ENCODE results near the gene PHOX2B.

PHOX2B gene

GRCh38 chr4:41748571-41749475 is at the start of gene PHOX2B:
Gene PHOX2B (minus strand): TSS chr4:41748725. CDS start chr4:41748610, 115 bp downstream.
- Mint-ChIP-seq H3K27me3 (peaks cover 92% of the 10 kb centered on the region), H3K4me1 (ENCODE audit: low read depth) (peaks cover 9% of the 10 kb centered on the region), H3K36me3 (ENCODE audit: low read depth) (peaks cover 12% of the 10 kb centered on the region), H3K4me3 (no peak within 1 kb of the TSS), H3K9me3 (no peaks in the 10 kb centered on the region), H3K27ac (no peak within 1 kb of the TSS)

GRCh38 chr4:41797260-41797659 is 48.7 kb upstream of the PHOX2B start:
- Mint-ChIP-seq H3K9me3 (peaks cover 4% of the 10 kb centered on the region), H3K4me3 (no peak overlapping the region), H3K4me1 (ENCODE audit: low read depth) (no peaks in the 10 kb centered on the region), H3K27ac (no peak overlapping the region), H3K36me3 (ENCODE audit: low read depth) (no peaks in the 10 kb centered on the region), H3K27me3 (peaks cover 12% of the 10 kb centered on the region)

DNA sequence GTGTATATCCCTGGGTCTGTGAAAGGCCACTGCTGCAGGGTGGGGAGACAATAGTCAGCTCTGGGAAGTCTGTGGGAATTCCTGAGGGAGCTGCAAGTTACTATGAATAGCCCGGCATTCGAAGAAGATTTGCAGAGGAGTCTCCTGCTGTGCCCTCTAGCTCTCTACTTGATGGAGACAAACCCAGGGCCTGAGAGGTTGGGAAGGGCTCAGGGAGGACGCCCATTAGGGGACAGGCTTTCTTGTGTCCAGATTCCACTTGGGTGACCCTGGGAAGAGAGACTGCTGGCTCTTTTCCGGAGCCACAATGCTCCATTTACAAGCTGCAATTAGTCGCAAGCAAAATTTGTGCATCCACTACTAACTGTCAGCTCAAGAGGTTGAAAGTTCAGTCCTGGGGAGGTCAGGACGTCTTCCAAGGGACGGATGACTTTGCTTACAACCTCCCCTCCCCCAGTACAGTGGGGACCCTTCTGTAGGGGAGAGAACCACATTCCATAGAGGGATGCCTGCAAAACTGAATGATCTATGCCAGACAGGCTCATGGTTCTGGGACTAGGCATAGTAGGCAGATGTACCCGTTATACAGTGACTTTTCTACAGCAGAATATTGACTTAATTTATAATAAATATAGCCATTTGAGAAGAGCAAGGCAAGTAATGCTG is 48.2 kb upstream of the PHOX2B start:
- H3K27ac Mint-ChIP-seq, result no peak overlapping the region
- peaks cover 10% of the 10 kb centered on the region for H3K27me3 Mint-ChIP-seq
- no peak overlapping the region for H3K4me3 Mint-ChIP-seq
- no peaks in the 10 kb centered on the region for H3K4me1 Mint-ChIP-seq (ENCODE audit: low read depth)
- H3K9me3 Mint-ChIP-seq, result no peaks in the 10 kb centered on the region
- no peaks in the 10 kb centered on the region for H3K36me3 Mint-ChIP-seq (ENCODE audit: low read depth)

DNA sequence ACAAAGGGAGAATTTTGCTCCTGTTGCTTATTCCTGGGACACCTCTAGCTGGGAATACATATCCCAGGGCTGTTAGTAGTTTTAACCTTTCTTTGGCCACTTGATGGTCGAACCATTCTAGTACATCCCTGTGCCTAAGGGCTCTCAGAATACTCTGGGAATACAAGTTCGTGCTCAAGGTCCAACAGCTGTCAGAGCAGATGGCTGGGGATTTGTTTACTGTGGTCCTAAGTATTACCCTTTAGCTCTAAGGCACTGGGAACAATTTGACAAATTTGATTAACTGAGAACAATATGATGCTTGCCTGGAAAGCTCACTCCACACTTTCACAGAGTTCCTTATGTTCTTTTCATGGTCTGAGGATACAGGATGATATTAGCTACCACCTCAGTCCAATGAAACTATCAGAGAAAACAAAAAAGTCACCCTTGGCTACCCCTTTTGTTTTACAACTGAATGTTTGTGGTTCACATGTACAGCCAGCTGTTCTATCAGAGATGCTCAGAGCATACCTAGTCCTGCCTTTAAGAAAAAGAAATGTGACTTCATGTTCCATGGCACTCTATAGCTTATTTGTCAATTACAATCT is 47.4 kb upstream of the PHOX2B start:
- Mint-ChIP-seq H3K27me3 (peaks cover 10% of the 10 kb centered on the region), H3K4me3 (no peak overlapping the region), H3K4me1 (ENCODE audit: low read depth) (no peaks in the 10 kb centered on the region), H3K27ac (no peak overlapping the region), H3K9me3 (no peaks in the 10 kb centered on the region), H3K36me3 (ENCODE audit: low read depth) (no peaks in the 10 kb centered on the region)

DNA sequence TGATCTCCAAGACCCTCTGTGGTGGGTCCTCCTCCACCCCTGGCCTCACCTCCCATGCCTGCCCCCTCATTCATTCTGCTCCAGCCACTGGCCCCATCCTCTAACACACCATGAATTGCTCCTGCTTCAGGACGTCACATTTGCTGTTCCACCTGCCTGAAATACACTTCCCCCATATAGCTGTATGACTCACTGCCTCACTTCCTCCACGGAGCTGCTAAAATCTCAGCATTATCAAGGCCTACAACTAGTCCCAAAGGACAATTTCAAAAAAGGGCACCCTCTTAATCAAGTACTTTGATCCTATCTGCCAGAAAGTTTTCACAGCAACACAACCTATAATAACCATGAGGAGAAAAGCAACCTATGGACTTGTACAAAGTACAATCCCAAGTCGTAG is 43.6 kb upstream of the PHOX2B start:
- peaks cover 10% of the 10 kb centered on the region for H3K27me3 Mint-ChIP-seq
- no peaks in the 10 kb centered on the region for H3K9me3 Mint-ChIP-seq
- no peak overlapping the region for H3K27ac Mint-ChIP-seq
- H3K4me1 Mint-ChIP-seq (ENCODE audit: low read depth), result no peaks in the 10 kb centered on the region
- no peaks in the 10 kb centered on the region for H3K36me3 Mint-ChIP-seq (ENCODE audit: low read depth)
- no peak overlapping the region for H3K4me3 Mint-ChIP-seq

DNA sequence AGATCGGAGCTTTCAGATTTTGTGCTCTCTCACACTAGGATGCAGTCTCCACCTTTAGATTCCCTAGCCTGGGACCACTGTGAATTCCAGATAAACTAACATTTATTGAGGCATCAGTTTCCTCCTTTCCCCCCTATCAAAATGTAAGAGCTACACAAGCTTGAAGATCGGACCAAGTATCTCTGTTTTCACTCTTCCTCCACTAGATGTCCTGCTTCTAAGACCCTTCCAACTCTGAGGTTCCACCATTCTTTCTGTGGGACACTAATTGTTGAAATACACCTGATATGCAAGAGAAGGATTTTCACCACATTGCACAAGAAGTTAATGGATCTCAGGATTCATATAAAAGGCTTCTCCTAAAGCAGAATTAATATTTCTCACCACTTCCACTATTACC is 43.0 kb upstream of the PHOX2B start:
- Mint-ChIP-seq H3K4me1 (ENCODE audit: low read depth) (no peaks in the 10 kb centered on the region), H3K36me3 (ENCODE audit: low read depth) (no peaks in the 10 kb centered on the region)

GRCh38 chr4:41787931-41788330 is 39.4 kb upstream of the PHOX2B start:
- Mint-ChIP-seq H3K27me3 (peaks cover 4% of the 10 kb centered on the region), H3K4me3 (no peak overlapping the region), H3K4me1 (ENCODE audit: low read depth) (no peaks in the 10 kb centered on the region), H3K27ac (no peak overlapping the region), H3K36me3 (ENCODE audit: low read depth) (no peaks in the 10 kb centered on the region), H3K9me3 (no peaks in the 10 kb centered on the region)

More for the DNA sequence above, 43.0 kb upstream of the PHOX2B start:
- H3K4me3 Mint-ChIP-seq, result no peak overlapping the region
- no peaks in the 10 kb centered on the region for H3K9me3 Mint-ChIP-seq
- no peak overlapping the region for H3K27ac Mint-ChIP-seq
- H3K27me3 Mint-ChIP-seq, result peaks cover 8% of the 10 kb centered on the region

DNA sequence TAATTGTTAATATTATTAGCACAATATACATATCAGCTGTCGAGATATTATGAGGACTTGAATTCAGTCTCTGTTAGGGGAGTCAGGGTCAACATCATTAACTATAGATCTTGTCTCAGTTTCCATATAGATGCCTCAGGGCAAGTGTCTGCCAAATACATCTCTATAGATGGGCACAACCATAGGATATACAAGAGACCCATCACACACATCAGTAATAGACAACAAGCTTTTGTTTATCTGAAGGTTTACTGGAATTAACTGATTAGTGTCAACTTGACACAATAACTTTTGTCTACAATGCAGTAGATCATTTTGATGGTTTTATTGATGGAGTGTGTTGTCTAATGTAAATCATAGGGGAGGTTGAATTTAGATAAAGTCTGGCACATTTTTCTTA is 37.1 kb upstream of the PHOX2B start:
- H3K27ac Mint-ChIP-seq, result no peak overlapping the region
- no peaks in the 10 kb centered on the region for H3K36me3 Mint-ChIP-seq (ENCODE audit: low read depth)
- H3K4me3 Mint-ChIP-seq, result no peak overlapping the region
- no peaks in the 10 kb centered on the region for H3K4me1 Mint-ChIP-seq (ENCODE audit: low read depth)
- H3K27me3 Mint-ChIP-seq, result no peaks in the 10 kb centered on the region
- H3K9me3 Mint-ChIP-seq, result no peaks in the 10 kb centered on the region

DNA sequence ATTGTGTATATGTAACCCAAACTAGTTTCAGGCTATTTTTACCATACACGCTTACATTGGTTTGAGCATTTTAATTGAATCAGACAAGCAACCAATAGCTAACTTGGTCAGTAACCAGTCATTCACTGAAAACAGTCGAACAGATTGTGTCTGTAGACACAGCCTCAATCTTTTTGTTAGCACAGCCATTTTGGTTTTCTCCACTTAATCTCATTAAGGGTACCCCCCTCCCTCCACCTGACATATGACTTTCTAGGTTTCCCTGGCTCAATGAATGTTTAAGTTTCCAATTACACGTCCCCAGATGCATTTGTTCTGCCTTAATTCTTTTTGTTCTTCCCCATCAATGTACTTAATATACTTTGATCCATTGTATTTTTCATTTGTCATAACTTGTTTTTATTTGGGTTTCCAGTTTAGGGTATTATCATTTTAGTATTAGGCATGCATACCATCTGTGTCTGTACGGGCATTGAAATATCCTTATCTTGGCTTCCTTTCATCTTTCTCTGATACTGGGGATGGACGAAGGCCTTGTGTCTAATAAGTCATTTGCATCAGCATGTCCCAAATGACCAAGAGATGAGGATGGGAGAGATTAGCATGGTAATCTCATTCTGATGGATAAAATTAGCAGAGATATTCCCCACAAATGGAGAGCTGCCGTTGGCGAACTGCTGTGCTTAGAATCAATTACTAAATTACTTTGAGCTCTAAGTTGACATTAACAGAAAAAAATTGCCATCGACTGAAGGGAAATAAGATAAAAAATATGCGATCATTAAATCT is 35.9 kb upstream of the PHOX2B start:
- H3K9me3 Mint-ChIP-seq, result no peaks in the 10 kb centered on the region
- no peaks in the 10 kb centered on the region for H3K27me3 Mint-ChIP-seq
- H3K27ac Mint-ChIP-seq, result no peak overlapping the region
- H3K4me3 Mint-ChIP-seq, result no peak overlapping the region
- no peaks in the 10 kb centered on the region for H3K4me1 Mint-ChIP-seq (ENCODE audit: low read depth)
- H3K36me3 Mint-ChIP-seq (ENCODE audit: low read depth), result no peaks in the 10 kb centered on the region

GRCh38 chr4:41776466-41776865 is 27.9 kb upstream of the PHOX2B start:
- H3K4me3 Mint-ChIP-seq, result no peak overlapping the region
- no peaks in the 10 kb centered on the region for H3K27me3 Mint-ChIP-seq
- H3K27ac Mint-ChIP-seq, result no peak overlapping the region
- H3K4me1 Mint-ChIP-seq (ENCODE audit: low read depth), result no peaks in the 10 kb centered on the region
- no peaks in the 10 kb centered on the region for H3K9me3 Mint-ChIP-seq
- H3K36me3 Mint-ChIP-seq (ENCODE audit: low read depth), result no peaks in the 10 kb centered on the region

- Mint-ChIP-seq H3K4me1 (ENCODE audit: low read depth) (no peaks in the 10 kb centered on the region), H3K4me3 (no peak overlapping the region), H3K9me3 (peaks cover 5% of the 10 kb centered on the region), H3K27ac (no peak overlapping the region), H3K36me3 (ENCODE audit: low read depth) (no peaks in the 10 kb centered on the region), H3K27me3 (peaks cover 19% of the 10 kb centered on the region)
These were observed 15.2 kb upstream of the PHOX2B start for GRCh38 chr4:41763729-41764128.

DNA sequence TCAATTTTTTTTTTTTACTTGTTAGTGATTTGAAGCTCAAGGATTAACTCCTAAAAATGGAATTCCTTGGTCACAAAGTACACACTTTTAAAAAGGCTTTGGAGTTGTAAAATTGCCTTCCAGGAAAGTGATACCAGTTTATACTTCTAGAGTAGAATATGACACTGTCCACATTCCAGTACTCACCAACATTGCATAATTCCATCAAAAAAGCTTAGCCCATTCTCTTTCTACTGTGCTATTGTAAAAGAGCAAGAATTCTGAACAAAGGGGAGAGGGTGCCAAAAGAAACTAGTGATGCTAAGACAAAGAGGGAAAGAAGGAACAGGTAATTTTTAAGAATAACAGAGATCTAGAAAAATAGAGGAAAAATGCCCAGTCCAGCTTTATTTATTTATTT is 10.4 kb upstream of the PHOX2B start:
- Mint-ChIP-seq H3K36me3 (ENCODE audit: low read depth) (no peaks in the 10 kb centered on the region), H3K27me3 (peaks cover 37% of the 10 kb centered on the region), H3K4me1 (ENCODE audit: low read depth) (no peaks in the 10 kb centered on the region), H3K9me3 (peaks cover 5% of the 10 kb centered on the region), H3K27ac (no peak overlapping the region), H3K4me3 (no peak overlapping the region)

DNA sequence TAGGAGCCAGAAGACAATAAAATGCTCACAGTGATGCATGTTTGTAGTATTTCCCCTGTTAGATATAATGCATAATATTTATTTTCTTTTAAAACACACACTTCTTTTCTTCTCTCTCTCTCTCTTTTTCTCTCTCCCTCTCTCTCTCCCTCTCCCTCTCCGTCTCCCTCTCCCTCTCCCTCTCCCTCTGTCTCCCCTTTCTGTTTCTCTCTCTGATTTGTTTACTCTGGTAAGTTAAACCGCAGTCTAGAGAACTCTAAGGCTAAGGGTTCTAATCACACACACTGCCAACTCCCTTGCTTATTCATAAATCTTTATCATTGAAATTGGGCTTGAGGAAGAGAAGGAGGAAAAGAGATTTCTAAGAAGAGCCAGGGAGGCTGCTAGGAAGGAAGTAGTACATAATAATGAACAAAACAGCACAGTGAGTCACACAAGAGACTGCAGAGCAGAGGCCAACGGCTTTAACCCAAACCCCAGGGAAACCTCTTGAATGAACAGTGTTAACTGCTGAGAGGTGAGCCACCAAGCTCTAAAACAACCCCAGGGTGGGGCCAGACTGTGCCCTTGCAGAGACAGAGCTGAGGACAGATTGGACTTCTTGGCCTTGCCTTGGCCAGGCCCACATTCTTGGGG is 9.1 kb upstream of the PHOX2B start:
- H3K27me3 Mint-ChIP-seq, result peaks cover 44% of the 10 kb centered on the region

GRCh38 chr4:41753942-41754341 is 5.4 kb upstream of the PHOX2B start:
- Mint-ChIP-seq H3K27ac (no peak overlapping the region), H3K36me3 (ENCODE audit: low read depth) (no peaks in the 10 kb centered on the region), H3K4me3 (no peak overlapping the region), H3K27me3 (peaks cover 72% of the 10 kb centered on the region), H3K4me1 (ENCODE audit: low read depth) (peaks cover 3% of the 10 kb centered on the region), H3K9me3 (no peaks in the 10 kb centered on the region)

More for the DNA sequence above, 9.1 kb upstream of the PHOX2B start:
- Mint-ChIP-seq H3K4me1 (ENCODE audit: low read depth) (no peaks in the 10 kb centered on the region), H3K27ac (no peak overlapping the region), H3K4me3 (no peak overlapping the region), H3K9me3 (peaks cover 5% of the 10 kb centered on the region), H3K36me3 (ENCODE audit: low read depth) (no peaks in the 10 kb centered on the region)
